Measurements from ENCODE around the gene CDON.

The CDON gene

DNA sequence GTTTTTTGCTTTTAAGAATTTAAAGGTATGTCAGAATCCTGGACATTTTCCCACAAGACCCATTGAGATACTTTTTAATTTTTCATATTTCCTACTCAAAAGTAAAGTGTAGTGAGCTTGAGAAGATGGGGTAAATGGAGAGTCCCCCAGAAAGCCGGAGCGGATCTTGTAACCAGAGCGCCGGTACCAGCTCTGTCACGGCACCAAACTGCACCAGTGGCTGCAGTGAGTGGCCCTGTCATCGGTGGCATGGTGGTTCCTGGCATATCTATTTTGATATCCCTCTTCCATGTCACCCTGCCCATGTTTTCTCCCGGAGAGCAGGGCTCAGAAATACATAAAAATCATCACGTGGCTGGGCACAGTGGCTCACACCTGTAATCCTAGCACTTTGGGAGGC is 139.0 kb downstream of the CDON start:
- H3K4me3 ChIP-seq (ENCODE audit: low read length): no peak overlapping the region
- WGBS (ENCODE audit: extremely low coverage, insufficient coverage, low lambda C conversion rate): no CpG with 5 or more reads among the region's 8 CpGs
- H2AK5ac ChIP-seq (ENCODE audit: low read length): no peak overlapping the region
- H3K4ac ChIP-seq (ENCODE audit: low read depth, low read length): no peak overlapping the region
- H3K79me2 ChIP-seq (ENCODE audit: control insufficient read depth, insufficient read depth, low read length): no peaks in the 10 kb centered on the region
- H2BK5ac ChIP-seq (ENCODE audit: low read length): no peak overlapping the region
- H3K56ac ChIP-seq (ENCODE audit: low read length): no peak overlapping the region
- no peak overlapping the region for H3K27ac ChIP-seq (ENCODE audit: low read depth, low read length)
- H3K9ac ChIP-seq (ENCODE audit: low read length): no peak overlapping the region
- no peak overlapping the region for H3K23ac ChIP-seq (ENCODE audit: low read length)
- no peaks in the 10 kb centered on the region for H3K79me1 ChIP-seq (ENCODE audit: low read length)
- H4K8ac ChIP-seq (ENCODE audit: low read depth, low read length): no peak overlapping the region
- H3K4me2 ChIP-seq (ENCODE audit: low read length): no peak overlapping the region
- no peak for DNase-seq
- H2BK120ac ChIP-seq (ENCODE audit: low read depth, low read length): no peak overlapping the region
- no peak overlapping the region for H2BK15ac ChIP-seq (replicated peaks; ENCODE audit: low read depth)
- no peaks in the 10 kb centered on the region for H3K36me3 ChIP-seq (ENCODE audit: control insufficient read depth, insufficient read depth, low read length)
- H3K18ac ChIP-seq (ENCODE audit: low read length): no peak overlapping the region
- no peaks in the 10 kb centered on the region for H3K27me3 ChIP-seq (ENCODE audit: insufficient read depth, low read length, poor library complexity)
- H4K5ac ChIP-seq (ENCODE audit: low read length): no peak overlapping the region
- no peaks in the 10 kb centered on the region for H3K4me1 ChIP-seq (ENCODE audit: control insufficient read depth, low read depth, low read length)

DNA sequence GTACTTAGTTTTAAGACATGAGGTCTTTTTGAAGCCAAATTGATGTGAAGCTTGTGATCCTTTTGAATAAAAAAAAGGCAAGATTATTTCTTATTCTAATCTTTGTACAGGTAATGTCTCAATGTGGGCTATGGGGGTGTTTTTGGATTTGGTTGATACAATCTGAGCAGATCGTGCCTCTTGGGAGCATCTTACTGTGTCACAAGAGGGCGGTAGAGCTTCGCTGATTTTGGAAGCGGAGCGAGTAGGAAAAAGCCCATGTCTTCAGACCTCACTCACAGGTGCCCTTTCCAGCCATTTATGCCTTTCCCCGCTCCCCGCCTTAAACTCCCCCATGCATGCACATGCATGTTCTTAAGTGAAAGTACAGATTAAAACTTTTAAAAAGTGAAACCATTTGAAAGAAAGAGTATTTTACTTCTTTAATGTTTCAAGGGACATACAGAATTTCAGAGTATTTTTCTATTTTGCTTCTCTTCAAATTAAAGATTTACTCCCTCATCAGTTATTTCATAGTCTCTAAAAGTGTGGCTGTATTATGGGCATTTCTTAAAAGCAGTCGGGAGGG is 139.6 kb downstream of the CDON start:
- Histone ChIP-seq H3K23ac (ENCODE audit: low read length) (no peak overlapping the region), H2BK15ac (replicated peaks; ENCODE audit: low read depth) (no peak overlapping the region), H3K79me1 (ENCODE audit: low read length) (no peaks in the 10 kb centered on the region), H2BK120ac (ENCODE audit: low read depth, low read length) (no peak overlapping the region), H3K4me1 (ENCODE audit: control insufficient read depth, low read depth, low read length) (no peaks in the 10 kb centered on the region), H2AK5ac (ENCODE audit: low read length) (no peak overlapping the region), H2BK5ac (ENCODE audit: low read length) (no peak overlapping the region), H3K4me3 (ENCODE audit: low read length) (no peak overlapping the region), H3K27ac (ENCODE audit: low read depth, low read length) (no peak overlapping the region), H3K27me3 (ENCODE audit: insufficient read depth, low read length, poor library complexity) (no peaks in the 10 kb centered on the region), H3K18ac (ENCODE audit: low read length) (no peak overlapping the region), H3K36me3 (ENCODE audit: control insufficient read depth, insufficient read depth, low read length) (no peaks in the 10 kb centered on the region), H3K79me2 (ENCODE audit: control insufficient read depth, insufficient read depth, low read length) (no peaks in the 10 kb centered on the region), H3K4ac (ENCODE audit: low read depth, low read length) (no peak overlapping the region), H3K4me2 (ENCODE audit: low read length) (no peak overlapping the region), H3K56ac (ENCODE audit: low read length) (no peak overlapping the region), H4K8ac (ENCODE audit: low read depth, low read length) (no peak overlapping the region), H4K5ac (ENCODE audit: low read length) (no peak overlapping the region), H3K9ac (ENCODE audit: low read length) (no peak overlapping the region)
- DNase-seq: peak; percentile 83
- no CpG with 5 or more reads among the region's 8 CpGs for WGBS (ENCODE audit: extremely low coverage, insufficient coverage, low lambda C conversion rate)

- DNase-seq: no peak
- H4K5ac ChIP-seq (ENCODE audit: low read length): no peak overlapping the region
- no peak overlapping the region for H2BK5ac ChIP-seq (ENCODE audit: low read length)
- H3K4me2 ChIP-seq (ENCODE audit: low read length): no peak overlapping the region
- H3K4ac ChIP-seq (ENCODE audit: low read depth, low read length): no peak overlapping the region
- no peak overlapping the region for H2BK15ac ChIP-seq (replicated peaks; ENCODE audit: low read depth)
- no peak overlapping the region for H3K27ac ChIP-seq (ENCODE audit: low read depth, low read length)
- H2BK120ac ChIP-seq (ENCODE audit: low read depth, low read length): no peak overlapping the region
- no peak overlapping the region for H4K8ac ChIP-seq (ENCODE audit: low read depth, low read length)
- no peak overlapping the region for H3K23ac ChIP-seq (ENCODE audit: low read length)
- H3K79me1 ChIP-seq (ENCODE audit: low read length): no peaks in the 10 kb centered on the region
- no peaks in the 10 kb centered on the region for H3K79me2 ChIP-seq (ENCODE audit: control insufficient read depth, insufficient read depth, low read length)
- no peak overlapping the region for H3K18ac ChIP-seq (ENCODE audit: low read length)
- no peak overlapping the region for H3K4me3 ChIP-seq (ENCODE audit: low read length)
- H3K56ac ChIP-seq (ENCODE audit: low read length): no peak overlapping the region
- H2AK5ac ChIP-seq (ENCODE audit: low read length): no peak overlapping the region
- no peak overlapping the region for H3K9ac ChIP-seq (ENCODE audit: low read length)
- H3K36me3 ChIP-seq (ENCODE audit: control insufficient read depth, insufficient read depth, low read length): no peaks in the 10 kb centered on the region
- H3K4me1 ChIP-seq (ENCODE audit: control insufficient read depth, low read depth, low read length): no peaks in the 10 kb centered on the region
- WGBS (ENCODE audit: extremely low coverage, insufficient coverage, low lambda C conversion rate): no CpG with 5 or more reads among the region's 3 CpGs
- no peaks in the 10 kb centered on the region for H3K27me3 ChIP-seq (ENCODE audit: insufficient read depth, low read length, poor library complexity)
These were observed 140.5 kb downstream of the CDON start for GRCh38 chr11:125922156-125922555.

DNA sequence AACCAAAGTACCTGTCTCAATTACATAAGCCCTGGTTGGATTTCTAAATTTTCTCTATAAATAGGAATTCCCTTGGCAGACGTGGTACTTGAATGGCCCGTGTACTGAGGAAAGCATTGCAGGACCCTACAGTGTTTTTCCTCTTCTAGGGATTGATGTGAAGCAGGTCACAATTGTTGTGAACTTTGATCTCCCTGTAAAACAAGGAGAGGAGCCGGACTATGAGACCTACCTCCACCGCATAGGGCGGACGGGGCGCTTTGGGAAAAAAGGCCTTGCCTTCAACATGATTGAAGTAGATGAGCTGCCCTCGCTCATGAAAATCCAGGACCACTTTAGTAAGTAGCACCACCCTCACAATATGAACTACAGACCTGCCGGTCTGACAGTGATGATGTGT is 141.6 kb downstream of the CDON start:
- Histone ChIP-seq H4K5ac (ENCODE audit: low read length) (no peak overlapping the region), H3K79me1 (ENCODE audit: low read length) (no peaks in the 10 kb centered on the region), H2BK120ac (ENCODE audit: low read depth, low read length) (no peak overlapping the region), H3K4me3 (ENCODE audit: low read length) (no peak overlapping the region), H2AK5ac (ENCODE audit: low read length) (no peak overlapping the region), H3K27me3 (ENCODE audit: insufficient read depth, low read length, poor library complexity) (no peaks in the 10 kb centered on the region), H2BK5ac (ENCODE audit: low read length) (no peak overlapping the region), H3K27ac (ENCODE audit: low read depth, low read length) (no peak overlapping the region), H3K4me2 (ENCODE audit: low read length) (no peak overlapping the region), H3K79me2 (ENCODE audit: control insufficient read depth, insufficient read depth, low read length) (no peaks in the 10 kb centered on the region), H4K8ac (ENCODE audit: low read depth, low read length) (no peak overlapping the region), H3K9ac (ENCODE audit: low read length) (no peak overlapping the region), H3K18ac (ENCODE audit: low read length) (no peak overlapping the region), H3K36me3 (ENCODE audit: control insufficient read depth, insufficient read depth, low read length) (no peaks in the 10 kb centered on the region), H3K56ac (ENCODE audit: low read length) (no peak overlapping the region), H2BK15ac (replicated peaks; ENCODE audit: low read depth) (no peak overlapping the region), H3K4me1 (ENCODE audit: control insufficient read depth, low read depth, low read length) (no peaks in the 10 kb centered on the region), H3K23ac (ENCODE audit: low read length) (no peak overlapping the region), H3K4ac (ENCODE audit: low read depth, low read length) (no peak overlapping the region)
- no CpG with 5 or more reads among the region's 9 CpGs for WGBS (ENCODE audit: extremely low coverage, insufficient coverage, low lambda C conversion rate)
- no peak for DNase-seq

DNA sequence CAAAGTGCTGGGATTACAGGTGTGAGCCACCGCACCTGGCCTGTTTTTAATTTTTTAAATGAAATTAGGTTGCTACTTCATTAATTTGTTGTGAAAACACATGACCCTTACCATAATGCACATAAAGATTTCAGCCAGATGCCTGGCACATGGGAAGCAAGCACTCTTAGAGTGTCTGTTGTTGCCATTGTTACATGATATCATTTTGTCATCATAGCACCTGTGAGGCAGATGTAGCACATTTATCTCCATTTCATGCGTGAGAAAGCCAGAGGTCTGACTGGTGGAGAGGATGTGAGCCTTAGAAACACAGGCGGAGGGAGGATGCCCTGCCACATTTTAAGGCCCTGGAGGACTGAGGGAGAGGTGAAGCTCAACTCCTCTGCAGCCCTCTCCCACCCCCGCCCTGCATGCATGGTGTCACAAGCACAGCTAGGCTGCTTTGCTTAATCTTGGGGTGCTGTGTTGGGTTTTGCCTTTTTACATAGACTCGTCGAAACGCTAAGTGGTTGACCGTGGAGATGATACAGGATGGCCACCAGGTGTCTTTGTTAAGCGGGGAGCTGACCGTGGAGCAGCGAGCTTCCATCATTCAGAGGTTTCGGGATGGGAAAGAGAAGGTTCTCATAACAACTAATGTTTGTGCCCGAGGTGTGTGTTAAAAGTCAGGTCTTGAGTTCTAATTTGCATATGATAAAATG is 144.4 kb downstream of the CDON start:
- Histone ChIP-seq H2BK120ac (ENCODE audit: low read depth, low read length) (no peak overlapping the region), H3K9ac (ENCODE audit: low read length) (no peak overlapping the region), H3K79me1 (ENCODE audit: low read length) (no peaks in the 10 kb centered on the region), H3K4me2 (ENCODE audit: low read length) (no peak overlapping the region), H3K56ac (ENCODE audit: low read length) (no peak overlapping the region), H3K4ac (ENCODE audit: low read depth, low read length) (no peak overlapping the region), H3K27me3 (ENCODE audit: insufficient read depth, low read length, poor library complexity) (no peaks in the 10 kb centered on the region), H3K18ac (ENCODE audit: low read length) (no peak overlapping the region), H3K4me1 (ENCODE audit: control insufficient read depth, low read depth, low read length) (no peaks in the 10 kb centered on the region), H4K5ac (ENCODE audit: low read length) (no peak overlapping the region), H3K27ac (ENCODE audit: low read depth, low read length) (no peak overlapping the region), H2BK15ac (replicated peaks; ENCODE audit: low read depth) (no peak overlapping the region), H2BK5ac (ENCODE audit: low read length) (no peak overlapping the region), H4K8ac (ENCODE audit: low read depth, low read length) (no peak overlapping the region), H3K79me2 (ENCODE audit: control insufficient read depth, insufficient read depth, low read length) (no peaks in the 10 kb centered on the region), H2AK5ac (ENCODE audit: low read length) (no peak overlapping the region), H3K36me3 (ENCODE audit: control insufficient read depth, insufficient read depth, low read length) (no peaks in the 10 kb centered on the region), H3K23ac (ENCODE audit: low read length) (no peak overlapping the region), H3K4me3 (ENCODE audit: low read length) (no peak overlapping the region)
- no CpG with 5 or more reads among the region's 13 CpGs for WGBS (ENCODE audit: extremely low coverage, insufficient coverage, low lambda C conversion rate)
- peak; percentile 22 for DNase-seq
